Measurements from ENCODE around the gene SLC16A6.
"Not testable (repeated sequence)": the region's sequence is repeated elsewhere in the genome, so short reads cannot be mapped to it uniquely, and the experiment has no call there.

SLC16A6 gene, protein sequence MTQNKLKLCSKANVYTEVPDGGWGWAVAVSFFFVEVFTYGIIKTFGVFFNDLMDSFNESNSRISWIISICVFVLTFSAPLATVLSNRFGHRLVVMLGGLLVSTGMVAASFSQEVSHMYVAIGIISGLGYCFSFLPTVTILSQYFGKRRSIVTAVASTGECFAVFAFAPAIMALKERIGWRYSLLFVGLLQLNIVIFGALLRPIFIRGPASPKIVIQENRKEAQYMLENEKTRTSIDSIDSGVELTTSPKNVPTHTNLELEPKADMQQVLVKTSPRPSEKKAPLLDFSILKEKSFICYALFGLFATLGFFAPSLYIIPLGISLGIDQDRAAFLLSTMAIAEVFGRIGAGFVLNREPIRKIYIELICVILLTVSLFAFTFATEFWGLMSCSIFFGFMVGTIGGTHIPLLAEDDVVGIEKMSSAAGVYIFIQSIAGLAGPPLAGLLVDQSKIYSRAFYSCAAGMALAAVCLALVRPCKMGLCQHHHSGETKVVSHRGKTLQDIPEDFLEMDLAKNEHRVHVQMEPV

GRCh38 chr17:68290955-68291835 lies at the start of gene SLC16A6, which contains the start of gene ARSG:
Gene SLC16A6, minus strand, starts transcription at chr17:68291127. Its CDS starts 12,807 bp downstream, at chr17:68278320.
Gene ARSG, plus strand, starts transcription at chr17:68291495. Its CDS starts 15,999 bp downstream, at chr17:68307494.
- DNase-seq (ENCODE audit: low read depth in 1 of 2, low spot score in 1 of 2): peak; percentile 65 to 79

GRCh38 chr17:68334393-68334792 lies 43.5 kb upstream of the SLC16A6 start:
- no peak for DNase-seq (ENCODE audit: low read depth in 1 of 2, low spot score in 1 of 2)

- not testable (repeated sequence) for DNase-seq (ENCODE audit: low read depth in 1 of 2, low spot score in 1 of 2)
These were observed 41.0 kb upstream of the SLC16A6 start for GRCh38 chr17:68331932-68332331.

DNA sequence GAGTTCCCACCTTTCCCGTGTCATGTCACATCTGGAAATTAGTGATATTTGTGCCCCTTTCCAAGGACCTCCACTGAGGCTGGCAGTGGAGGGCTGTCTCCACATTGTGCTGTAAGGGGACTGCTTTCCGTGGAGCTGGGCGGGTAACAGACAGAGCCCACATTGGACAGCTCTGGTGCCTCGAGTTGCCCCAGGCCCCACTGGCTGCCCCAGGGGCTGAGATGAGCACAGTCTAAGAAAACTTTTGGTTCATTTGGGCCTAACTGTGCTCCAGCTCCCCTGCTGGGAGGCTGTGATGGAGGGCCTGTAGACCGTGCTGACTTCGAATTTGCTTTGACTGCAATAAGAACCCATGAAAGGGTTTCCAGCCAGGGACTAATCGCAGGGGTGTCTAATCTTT lies 38.4 kb upstream of the SLC16A6 start:
- DNase-seq (ENCODE audit: low read depth in 1 of 2, low spot score in 1 of 2): no peak

- DNase-seq (ENCODE audit: low read depth in 1 of 2, low spot score in 1 of 2): no peak
These were observed 37.7 kb upstream of the SLC16A6 start for GRCh38 chr17:68328676-68329075.

GRCh38 chr17:68327823-68328557 lies 37.1 kb upstream of the SLC16A6 start:
- DNase-seq (ENCODE audit: low read depth in 1 of 2, low spot score in 1 of 2): no peak

DNA sequence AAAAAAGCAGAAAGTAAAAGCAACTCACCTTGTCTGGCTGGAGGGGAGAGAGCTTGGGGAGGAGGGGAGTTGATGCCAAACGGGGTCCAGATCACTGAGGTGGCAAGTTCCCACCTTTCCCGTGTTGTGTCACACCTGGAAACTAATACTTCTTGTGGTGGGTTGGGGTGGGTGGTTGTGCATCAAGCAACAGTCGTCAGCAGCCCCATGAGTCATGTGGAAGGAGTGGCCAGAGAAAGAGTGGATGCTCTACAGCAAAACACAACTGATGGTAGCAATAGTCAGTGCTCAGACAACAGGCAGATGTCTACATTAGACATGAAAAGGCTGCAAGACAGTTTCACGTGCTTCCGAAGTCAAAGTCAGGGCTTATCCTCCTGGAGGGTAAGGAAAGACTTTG lies 35.8 kb upstream of the SLC16A6 start:
- DNase-seq (ENCODE audit: low read depth in 1 of 2, low spot score in 1 of 2): no peak

DNA sequence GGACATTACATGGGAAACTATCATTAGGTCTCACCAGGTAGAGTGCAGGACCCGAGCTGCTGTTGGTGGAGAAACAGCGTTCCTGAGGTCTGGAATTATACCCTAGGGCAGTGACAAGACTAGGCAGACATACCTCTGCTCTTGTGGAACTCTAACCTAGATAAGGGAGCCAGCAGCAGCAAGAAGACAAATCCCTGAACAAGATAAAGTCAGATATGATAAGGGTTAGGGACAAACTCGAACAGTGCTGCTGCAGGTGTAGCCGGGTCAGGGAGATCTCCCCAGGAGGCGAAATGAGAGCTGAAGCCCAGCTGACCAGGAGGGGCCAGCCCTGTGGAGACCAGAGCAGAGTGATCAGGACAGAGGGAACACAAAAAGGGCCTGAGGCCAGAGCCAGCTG lies 35.0 kb upstream of the SLC16A6 start:
- DNase-seq (ENCODE audit: low read depth in 1 of 2, low spot score in 1 of 2): no peak

DNA sequence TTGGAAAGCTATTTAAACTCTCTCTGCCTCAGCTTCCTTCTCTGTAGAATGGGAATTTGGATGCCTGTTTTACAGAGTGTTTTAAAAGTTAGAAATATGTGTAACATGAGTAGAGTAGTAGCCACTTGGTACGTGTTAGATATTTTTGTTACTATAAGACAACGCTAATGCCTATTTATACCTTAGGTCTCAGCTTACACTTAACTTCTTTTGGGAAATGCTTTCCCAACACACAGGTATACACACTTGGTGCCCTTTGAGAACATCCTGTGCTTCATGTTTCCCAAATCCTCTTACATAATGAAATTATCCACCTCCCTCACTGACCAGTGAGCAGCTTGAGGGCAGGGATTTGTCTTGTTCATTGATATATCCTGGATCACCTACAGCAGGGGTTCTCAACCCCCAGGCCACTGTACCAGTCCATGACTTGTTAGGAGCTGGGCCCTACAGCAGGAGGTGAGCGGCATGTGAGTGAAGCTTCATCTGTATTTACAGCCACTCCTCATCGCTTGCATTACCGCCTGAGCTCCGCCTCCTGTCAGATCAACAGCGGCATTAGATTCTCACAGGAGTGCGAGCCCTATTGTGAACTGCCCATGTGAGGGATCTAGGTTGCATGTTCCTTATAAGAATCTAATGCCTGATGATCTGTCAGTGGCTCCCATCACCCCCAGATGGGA lies 33.9 kb upstream of the SLC16A6 start:
- no peak for DNase-seq (ENCODE audit: low read depth in 1 of 2, low spot score in 1 of 2)

DNA sequence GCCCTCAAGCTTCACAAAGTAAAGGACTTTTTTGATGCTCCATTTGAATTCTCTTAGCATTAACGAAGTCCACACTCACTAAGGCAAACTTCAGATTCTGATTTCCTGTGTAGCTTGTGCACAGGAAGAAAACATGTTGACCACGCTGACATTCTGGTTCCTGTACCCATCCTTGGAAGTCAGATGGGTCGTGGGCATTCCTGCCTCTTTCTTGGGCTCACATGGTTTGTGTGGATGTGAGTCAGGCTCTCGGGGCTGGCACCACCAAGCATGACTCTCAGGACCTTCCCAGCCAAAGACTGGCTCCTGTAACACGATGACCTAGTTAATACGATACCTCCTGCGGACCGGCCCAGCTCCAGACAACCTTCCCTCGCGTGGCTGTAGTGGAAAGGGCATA lies 33.2 kb upstream of the SLC16A6 start:
- DNase-seq (ENCODE audit: low read depth in 1 of 2, low spot score in 1 of 2): no peak

DNA sequence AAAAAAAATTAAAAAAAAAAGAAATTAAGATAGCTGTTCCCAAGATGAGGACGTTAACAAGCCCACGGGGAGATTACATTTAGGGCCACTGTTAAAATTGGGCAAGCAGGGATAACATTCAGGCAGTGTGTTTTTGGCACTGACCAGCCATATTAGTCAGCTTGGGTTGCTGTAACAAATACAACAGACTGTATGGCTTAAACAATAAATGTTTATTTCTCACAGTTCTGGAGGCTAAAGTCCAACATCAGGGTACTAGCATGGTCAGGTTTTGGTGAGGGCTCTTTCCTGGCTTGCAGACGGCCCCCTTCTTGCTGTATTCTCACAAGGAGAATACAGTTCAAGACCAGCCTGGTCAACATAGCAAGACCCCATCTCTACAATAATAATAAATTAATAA lies 31.7 kb upstream of the SLC16A6 start:
- no peak for DNase-seq (ENCODE audit: low read depth in 1 of 2, low spot score in 1 of 2)

- no peak for DNase-seq (ENCODE audit: low read depth in 1 of 2, low spot score in 1 of 2)
These were observed 30.6 kb upstream of the SLC16A6 start for GRCh38 chr17:68321556-68321954.

- no peak for DNase-seq (ENCODE audit: low read depth in 1 of 2, low spot score in 1 of 2)
These were observed 30.1 kb upstream of the SLC16A6 start for GRCh38 chr17:68320943-68321555.

DNA sequence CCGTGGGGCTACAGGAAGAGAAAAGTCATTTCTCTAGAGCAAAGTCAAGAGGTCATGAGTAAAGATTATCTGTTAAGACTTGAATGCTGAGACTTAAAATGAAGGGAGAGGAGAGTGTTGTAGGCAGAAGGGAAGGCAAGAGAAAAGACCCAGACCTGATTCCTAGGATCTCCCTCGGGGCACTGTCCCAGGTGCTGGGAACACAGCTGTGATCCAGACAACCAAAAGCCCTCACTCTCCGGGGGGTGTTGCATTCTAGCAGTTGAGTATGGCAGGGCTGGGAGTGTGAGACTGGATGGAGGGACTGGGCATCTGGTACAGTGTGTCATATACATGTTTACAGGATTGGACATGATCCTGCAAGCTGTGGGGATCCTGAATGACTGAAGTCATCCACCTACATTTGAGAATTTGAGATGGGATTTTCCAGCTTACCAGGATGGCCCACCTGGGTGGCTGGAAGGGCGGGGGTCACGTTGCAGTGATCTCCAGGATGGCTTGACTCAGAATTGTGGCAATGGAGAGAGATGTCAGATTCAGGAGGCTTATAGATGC lies 29.5 kb upstream of the SLC16A6 start:
- DNase-seq (ENCODE audit: low read depth in 1 of 2, low spot score in 1 of 2): no peak

GRCh38 chr17:68319410-68320162 lies 28.7 kb upstream of the SLC16A6 start:
- DNase-seq (ENCODE audit: low read depth in 1 of 2, low spot score in 1 of 2): no peak

DNA sequence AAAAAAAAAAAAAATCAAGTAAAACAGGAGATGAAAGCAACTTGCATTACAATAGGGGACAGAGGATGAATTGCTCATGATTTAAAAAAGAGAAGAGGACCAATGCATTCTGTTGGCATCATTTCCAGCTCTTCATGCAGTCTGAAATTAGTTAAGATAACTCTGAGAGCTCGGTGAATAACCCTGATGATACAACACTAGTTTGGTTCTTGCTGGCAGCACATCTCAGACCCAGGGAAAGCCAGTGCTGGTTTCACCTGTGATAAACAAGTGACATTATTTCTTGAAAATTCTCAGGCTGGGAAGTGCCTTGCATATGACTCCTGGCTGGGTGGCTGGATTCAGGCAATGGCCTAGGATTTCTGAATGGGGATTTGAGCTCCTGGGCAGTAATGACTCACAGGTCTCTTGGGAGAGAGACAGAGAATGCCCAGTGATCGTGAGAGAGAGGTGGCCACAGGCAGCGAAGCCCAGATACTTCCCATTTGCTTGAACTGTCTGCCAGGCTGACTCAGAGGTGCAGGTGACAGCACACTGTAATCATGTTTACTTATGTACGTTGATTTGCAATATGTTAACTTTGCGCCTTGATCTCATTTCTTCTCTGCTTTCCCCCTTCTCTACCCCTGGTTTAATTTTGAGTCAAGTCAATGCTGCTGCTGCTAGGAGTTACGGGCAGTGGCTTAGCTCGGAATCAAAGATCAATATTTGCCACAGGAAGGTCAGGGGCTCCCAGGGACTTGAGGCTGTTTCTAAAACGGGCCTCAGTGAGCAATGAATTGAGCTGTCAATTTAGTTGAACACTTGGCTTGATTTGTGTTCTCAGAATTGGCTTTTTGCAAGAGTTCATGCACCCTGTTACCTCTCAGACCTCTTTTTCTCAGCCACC lies 27.4 kb upstream of the SLC16A6 start:
- no peak for DNase-seq (ENCODE audit: low read depth in 1 of 2, low spot score in 1 of 2)

- DNase-seq (ENCODE audit: low read depth in 1 of 2, low spot score in 1 of 2): no peak
These were observed 26.5 kb upstream of the SLC16A6 start for GRCh38 chr17:68317458-68317857.

GRCh38 chr17:68315930-68316329 lies 25.0 kb upstream of the SLC16A6 start:
- DNase-seq (ENCODE audit: low read depth in 1 of 2, low spot score in 1 of 2): no peak
